ENCODE results near the gene ADCK2.
"Not testable (repeated sequence)": the region's sequence is repeated elsewhere in the genome, so short reads cannot be mapped to it uniquely, and the experiment has no call there.

ADCK2 gene

GRCh38 chr7:140714331-140715040 lies 41.7 kb downstream of the ADCK2 start:
- DNase-seq, result no peak
- TF ChIP-seq POLR2A (IDR thresholded peaks at IDR 0.05; ENCODE audit: low read length) (no peak), GATA1 (IDR thresholded peaks at IDR 0.05; ENCODE audit: low read depth, low read length) (no peak)

- DNase-seq, result no peak
- TF ChIP-seq POLR2A (IDR thresholded peaks at IDR 0.05; ENCODE audit: low read length), result no peak
- no peak for TF ChIP-seq GATA1 (IDR thresholded peaks at IDR 0.05; ENCODE audit: low read depth, low read length)
These were observed 47.0 kb downstream of the ADCK2 start for GRCh38 chr7:140719721-140720120.

GRCh38 chr7:140722254-140722653 lies 49.5 kb downstream of the ADCK2 start:
- no peak for TF ChIP-seq GATA1 (IDR thresholded peaks at IDR 0.05; ENCODE audit: low read depth, low read length)
- no peak for TF ChIP-seq POLR2A (IDR thresholded peaks at IDR 0.05; ENCODE audit: low read length)
- no peak for DNase-seq

GRCh38 chr7:140723006-140723405 lies 50.3 kb downstream of the ADCK2 start:
- TF ChIP-seq POLR2A (IDR thresholded peaks at IDR 0.05; ENCODE audit: low read length), result no peak
- TF ChIP-seq GATA1 (IDR thresholded peaks at IDR 0.05; ENCODE audit: low read depth, low read length), result no peak
- DNase-seq, result no peak

GRCh38 chr7:140723574-140723973 lies 50.8 kb downstream of the ADCK2 start:
- DNase-seq, result no peak
- TF ChIP-seq POLR2A (IDR thresholded peaks at IDR 0.05; ENCODE audit: low read length) (no peak), GATA1 (IDR thresholded peaks at IDR 0.05; ENCODE audit: low read depth, low read length) (no peak)

GRCh38 chr7:140724706-140725105 lies 52.0 kb downstream of the ADCK2 start:
- TF ChIP-seq GATA1 (IDR thresholded peaks at IDR 0.05; ENCODE audit: low read depth, low read length) (no peak), POLR2A (IDR thresholded peaks at IDR 0.05; ENCODE audit: low read length) (no peak)
- no peak for DNase-seq

- TF ChIP-seq POLR2A (IDR thresholded peaks at IDR 0.05; ENCODE audit: low read length) (no peak), GATA1 (IDR thresholded peaks at IDR 0.05; ENCODE audit: low read depth, low read length) (no peak)
- peak in 1 of 2 experiments; percentile 22 for DNase-seq
These were observed 53.5 kb downstream of the ADCK2 start for GRCh38 chr7:140726281-140726680.

- TF ChIP-seq POLR2A (IDR thresholded peaks at IDR 0.05; ENCODE audit: low read length), result no peak
- no peak for TF ChIP-seq GATA1 (IDR thresholded peaks at IDR 0.05; ENCODE audit: low read depth, low read length)
- DNase-seq, result no peak
These were observed 59.7 kb downstream of the ADCK2 start for GRCh38 chr7:140732416-140732815.

GRCh38 chr7:140734096-140734495 lies 61.4 kb downstream of the ADCK2 start:
- no peak for DNase-seq
- TF ChIP-seq POLR2A (IDR thresholded peaks at IDR 0.05; ENCODE audit: low read length), result no peak
- TF ChIP-seq GATA1 (IDR thresholded peaks at IDR 0.05; ENCODE audit: low read depth, low read length), result no peak

GRCh38 chr7:140734729-140735128 lies 62.0 kb downstream of the ADCK2 start:
- TF ChIP-seq POLR2A (IDR thresholded peaks at IDR 0.05; ENCODE audit: low read length) (no peak), GATA1 (IDR thresholded peaks at IDR 0.05; ENCODE audit: low read depth, low read length) (no peak)
- DNase-seq, result no peak

- TF ChIP-seq POLR2A (IDR thresholded peaks at IDR 0.05; ENCODE audit: low read length) (no peak), GATA1 (IDR thresholded peaks at IDR 0.05; ENCODE audit: low read depth, low read length) (no peak)
- no peak for DNase-seq
These were observed 65.5 kb downstream of the ADCK2 start for GRCh38 chr7:140738280-140738679.

GRCh38 chr7:140743255-140743654 lies 70.5 kb downstream of the ADCK2 start:
- DNase-seq, result not testable (repeated sequence)

- TF ChIP-seq POLR2A (IDR thresholded peaks at IDR 0.05; ENCODE audit: low read length) (no peak), GATA1 (IDR thresholded peaks at IDR 0.05; ENCODE audit: low read depth, low read length) (no peak)
- DNase-seq, result no peak
These were observed 71.3 kb downstream of the ADCK2 start for GRCh38 chr7:140744005-140744404.

Data from erythroblast (primary cell).